ENCODE results near the gene PPM1D.
A peak's percentile ranks its signal among the peaks of the same experiment; 100 is the strongest.

The PPM1D gene

DNA sequence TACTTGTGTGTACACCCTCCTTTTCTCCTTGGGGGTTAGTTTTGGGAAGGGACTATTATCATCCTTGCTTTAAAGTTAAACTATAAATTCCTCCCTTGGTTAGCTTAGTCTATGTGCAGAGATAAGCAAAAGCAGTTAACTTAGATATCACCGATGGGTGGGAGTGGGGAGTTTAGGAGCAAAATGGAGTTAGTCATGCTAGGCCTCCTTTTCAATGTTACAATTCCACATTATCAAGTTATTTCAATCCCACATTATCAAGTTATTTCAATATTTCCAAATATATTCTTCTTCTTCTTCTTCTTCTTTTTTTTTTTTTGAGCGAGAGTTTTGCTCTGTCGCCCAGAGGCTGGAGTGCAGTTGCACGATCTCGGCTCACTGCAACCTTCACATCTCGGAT lies 76.0 kb downstream of the PPM1D start:
- no peak for DNase-seq

DNA sequence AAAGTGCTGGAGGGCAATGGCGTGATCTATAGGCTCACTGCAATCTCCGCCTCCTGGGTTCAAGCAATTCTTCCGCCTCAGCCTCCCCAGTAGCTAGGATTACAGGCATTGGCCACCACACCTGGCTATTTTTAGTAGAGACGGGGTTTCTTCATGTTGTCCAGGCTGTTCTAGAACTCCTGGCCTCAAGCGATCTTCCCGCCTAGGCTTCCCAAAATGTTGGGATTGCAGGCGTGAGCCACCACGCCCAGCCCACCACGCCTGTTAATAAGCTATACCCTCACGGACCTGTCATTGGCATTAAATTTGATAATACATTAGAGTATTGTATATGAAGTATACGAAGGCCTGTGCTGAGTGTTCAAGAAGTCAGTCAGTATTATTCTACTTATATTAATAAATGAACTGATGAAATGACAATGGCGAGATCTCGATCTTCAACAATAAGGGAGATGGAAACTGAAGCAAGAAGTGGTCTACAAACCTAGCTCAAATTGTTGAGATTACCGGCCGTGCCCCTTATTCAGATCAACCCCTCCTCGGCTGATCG lies 76.8 kb downstream of the PPM1D start:
- DNase-seq = no peak

DNA sequence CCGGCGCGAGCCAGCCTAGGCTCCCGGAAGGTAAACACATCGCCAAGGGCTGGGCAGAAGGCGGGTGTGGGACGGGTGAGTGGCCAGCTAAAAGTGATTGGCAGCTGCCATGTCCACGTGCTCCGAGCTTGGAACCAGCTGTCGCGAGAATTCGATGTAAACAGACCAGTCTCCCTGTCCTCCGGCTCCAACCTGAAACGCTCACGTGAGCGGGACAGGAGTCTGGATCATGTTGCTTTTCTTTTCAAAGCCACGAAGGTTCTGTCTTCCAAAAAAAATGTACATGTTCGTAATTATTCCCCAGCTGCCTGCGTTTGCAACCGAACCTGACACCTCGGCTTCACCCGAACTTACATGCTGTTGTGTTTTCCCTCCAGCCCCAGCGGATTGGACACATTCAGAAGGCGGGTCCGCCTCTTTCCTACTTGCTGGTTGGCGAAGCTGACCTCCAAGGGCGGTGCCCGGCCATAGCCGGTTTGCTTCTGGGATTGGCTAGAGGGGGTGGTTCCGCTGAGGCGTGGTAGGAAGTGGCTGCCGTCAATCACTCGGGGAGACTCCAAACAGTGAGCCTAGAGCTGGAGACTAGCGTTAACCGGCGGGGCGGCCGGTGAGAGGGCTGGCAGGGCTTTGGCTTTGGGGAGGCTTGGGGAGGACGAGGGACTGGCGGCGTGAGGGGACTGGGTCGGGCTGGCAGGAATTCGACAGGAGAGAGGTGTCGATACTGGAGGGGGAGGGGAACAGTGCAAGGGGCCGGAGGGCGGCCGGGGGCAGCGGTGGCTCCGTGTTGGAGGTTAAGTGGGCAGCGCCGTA lies 77.5 kb downstream of the PPM1D start, which contains the start of gene BCAS3:
TSS of gene BCAS3 (plus strand) at position 544 of the 810 bp plus-strand sequence.
- peak; percentile 98 to 99 (median 99) for DNase-seq

DNA sequence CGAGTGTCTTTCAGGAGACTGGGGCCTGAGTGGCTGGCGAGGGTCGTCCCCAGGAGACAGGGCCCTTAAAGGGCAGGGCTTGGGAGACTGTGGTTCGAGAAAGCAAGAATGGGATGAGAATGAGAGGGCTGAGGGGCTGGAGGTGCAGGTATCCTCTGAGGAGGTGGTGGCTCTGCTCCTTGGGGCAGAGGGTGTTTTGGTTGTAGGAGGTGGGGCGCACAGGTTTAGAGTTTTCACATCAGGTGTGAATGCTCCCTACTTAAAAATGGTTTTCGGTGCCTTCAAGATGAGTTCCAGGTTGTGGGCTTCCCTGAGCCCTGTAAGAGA lies 78.1 kb downstream of the PPM1D start:
- no peak for DNase-seq

DNA sequence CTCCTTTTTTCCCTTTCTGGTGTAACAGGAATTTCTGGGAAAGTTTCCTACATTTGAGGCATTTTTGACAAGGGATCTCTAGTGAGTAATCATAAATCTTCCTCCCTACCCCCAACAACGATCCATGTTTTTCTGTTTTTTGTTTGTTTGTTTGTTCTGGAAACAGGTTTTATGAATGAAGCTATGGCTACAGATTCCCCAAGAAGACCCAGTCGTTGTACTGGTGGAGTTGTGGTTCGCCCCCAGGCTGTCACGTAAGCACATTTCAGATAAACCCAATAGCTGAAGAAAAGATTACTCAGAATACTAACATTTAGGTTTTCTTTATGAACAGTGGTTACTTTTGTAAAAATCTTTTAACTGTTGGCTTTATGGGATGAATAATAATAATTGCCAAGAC lies 79.3 kb downstream of the PPM1D start:
- no peak for DNase-seq

DNA sequence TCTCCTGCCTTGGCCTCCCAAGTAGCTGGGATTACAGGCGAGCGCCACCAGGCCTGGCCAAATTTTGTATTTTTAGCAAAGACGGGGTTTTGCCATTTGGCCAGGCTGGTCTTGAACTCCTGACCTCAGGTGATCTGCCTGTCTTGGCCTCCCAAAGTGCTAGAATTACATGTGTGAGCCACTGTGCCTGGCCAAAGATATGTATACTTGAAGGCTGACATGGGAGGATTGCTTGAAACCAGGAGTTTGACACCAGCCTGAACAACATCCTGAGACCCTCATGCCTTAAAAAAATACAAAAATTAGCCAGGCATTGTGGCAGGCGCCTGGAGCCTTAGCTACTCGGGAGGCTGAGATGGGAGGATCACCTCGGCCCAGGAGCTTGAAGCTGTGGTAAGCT lies 80.8 kb downstream of the PPM1D start:
- DNase-seq = no peak

DNA sequence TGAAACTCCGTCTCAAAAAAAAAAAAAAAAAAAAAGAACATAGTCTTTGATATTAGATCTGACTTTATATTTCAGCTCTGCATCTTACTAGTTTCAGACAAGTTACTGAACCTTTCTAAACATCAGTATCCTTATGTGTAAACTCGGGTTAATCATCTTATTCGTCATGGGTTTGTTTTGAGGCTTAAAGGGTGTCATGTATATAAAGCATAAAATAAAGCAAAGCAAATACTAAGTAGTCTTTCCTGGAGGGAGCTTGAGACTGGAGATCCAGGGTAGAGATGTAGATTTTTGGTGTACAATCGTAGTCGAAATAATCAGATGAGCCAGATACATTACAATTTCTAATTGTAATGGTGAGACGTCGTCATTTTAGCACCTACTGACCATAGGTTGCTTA lies 85.4 kb downstream of the PPM1D start:
- no peak for DNase-seq

DNA sequence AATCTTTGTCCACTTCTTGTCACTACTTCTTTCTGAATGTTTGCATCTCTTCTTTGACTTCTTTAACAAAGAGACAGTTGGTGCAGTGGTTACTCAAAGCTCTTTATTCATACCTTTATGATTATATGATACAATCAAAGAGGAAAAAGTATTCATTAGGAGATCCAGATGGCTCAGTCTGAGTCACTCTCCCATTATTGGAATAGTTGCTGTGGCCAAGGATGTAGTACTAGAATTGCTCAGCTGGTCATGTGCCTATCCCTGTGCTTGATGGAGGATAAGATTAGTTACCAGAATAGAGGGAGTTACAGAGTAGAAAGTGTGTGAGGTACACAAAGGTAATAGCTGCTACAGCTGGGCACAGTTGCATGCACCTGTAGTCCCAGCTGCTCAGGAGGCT lies 96.0 kb downstream of the PPM1D start:
- no peak for DNase-seq

DNA sequence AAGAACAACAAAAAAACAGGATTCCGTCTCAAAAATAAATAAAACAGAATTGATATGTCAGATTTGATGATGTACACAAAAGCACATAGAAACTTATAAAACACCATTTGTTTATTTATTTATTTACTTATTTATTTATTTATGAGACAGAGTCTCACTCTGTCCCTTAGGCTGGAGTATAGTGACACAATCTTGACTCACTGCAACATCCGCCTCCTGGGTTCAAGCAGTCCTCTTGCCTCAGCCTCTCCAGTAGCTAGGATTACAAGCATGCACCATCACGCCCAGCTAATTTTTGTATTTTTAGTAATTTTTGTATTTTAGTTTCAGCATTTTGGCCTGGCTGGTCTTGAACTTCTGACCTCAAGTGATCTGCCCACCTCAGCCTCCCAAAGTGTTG lies 99.1 kb downstream of the PPM1D start:
- DNase-seq = no peak

DNA sequence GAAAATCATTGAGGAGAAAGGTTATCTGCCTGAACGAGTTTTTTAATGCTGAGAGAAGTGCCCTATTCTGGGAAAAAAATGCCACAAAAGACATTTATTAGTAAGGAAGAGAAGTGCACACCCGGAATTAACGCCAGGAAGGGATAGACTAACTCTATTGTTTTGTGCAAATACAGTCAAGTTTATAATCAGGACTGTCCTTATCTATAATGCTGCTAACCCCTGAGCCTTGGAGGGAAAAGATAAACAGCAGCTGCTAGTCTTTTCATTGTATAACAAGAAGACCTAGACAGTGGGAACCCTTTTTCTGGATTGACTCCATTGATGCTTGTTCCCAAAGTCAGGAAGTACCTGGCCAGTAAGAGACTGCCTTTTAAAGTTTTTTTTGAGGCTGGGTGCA lies 104.2 kb downstream of the PPM1D start:
- no peak for DNase-seq

DNA sequence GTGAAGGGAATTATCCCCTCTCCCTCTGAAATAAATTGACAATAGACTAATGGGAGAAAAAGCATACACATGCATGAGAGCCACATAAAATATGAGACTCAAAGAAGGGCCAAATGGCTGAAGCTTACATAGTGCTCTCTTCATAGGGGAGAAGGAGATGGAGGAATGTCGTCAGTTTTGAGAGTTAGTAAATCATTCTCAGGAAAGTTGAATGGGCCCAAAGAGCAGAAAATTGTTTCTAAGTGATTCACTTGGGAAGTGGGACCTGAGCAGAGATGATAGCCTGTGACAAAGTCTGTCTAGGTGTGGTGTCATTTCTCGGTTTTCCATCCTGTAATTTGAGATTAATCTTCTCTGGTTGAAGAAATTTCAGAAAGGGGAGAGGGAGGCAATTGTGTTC lies 112.7 kb downstream of the PPM1D start:
- no peak for DNase-seq

DNA sequence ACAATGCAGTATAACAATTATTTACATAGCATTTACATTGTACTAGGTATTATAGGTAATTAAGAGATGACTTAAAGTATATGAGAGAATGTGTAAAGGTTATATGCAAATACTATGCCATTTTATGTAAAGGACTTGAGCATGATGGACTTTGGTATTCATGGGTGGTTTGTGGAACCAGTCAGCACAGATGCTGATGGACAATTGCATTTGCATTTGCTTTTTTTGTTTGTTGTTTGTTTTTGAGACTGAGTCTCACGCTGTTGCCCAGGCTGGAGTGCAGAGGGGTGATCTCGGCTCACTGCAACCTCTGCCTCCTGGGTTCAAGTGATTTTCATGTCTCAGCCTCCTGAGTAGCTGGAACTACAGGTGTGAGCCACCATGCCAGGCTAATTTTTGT lies 113.6 kb downstream of the PPM1D start:
- DNase-seq = no peak
